GM18867 (cell line): ENCODE measurements around the gene KLHL17.
"Not testable (repeated sequence)": the region's sequence is repeated elsewhere in the genome, so short reads cannot be mapped to it uniquely, and the experiment has no call there.

ENCODE experiments used
- ATAC-seq: cut with Tn5 transposase; IDR thresholded peaks from one replicate; pipeline ENCODE4 v1.9.1; 2021; ENCODE audit warnings: mild to moderate bottlenecking, moderate library complexity; ENCODE audit not compliant: unreplicated experiment

The KLHL17 gene

DNA sequence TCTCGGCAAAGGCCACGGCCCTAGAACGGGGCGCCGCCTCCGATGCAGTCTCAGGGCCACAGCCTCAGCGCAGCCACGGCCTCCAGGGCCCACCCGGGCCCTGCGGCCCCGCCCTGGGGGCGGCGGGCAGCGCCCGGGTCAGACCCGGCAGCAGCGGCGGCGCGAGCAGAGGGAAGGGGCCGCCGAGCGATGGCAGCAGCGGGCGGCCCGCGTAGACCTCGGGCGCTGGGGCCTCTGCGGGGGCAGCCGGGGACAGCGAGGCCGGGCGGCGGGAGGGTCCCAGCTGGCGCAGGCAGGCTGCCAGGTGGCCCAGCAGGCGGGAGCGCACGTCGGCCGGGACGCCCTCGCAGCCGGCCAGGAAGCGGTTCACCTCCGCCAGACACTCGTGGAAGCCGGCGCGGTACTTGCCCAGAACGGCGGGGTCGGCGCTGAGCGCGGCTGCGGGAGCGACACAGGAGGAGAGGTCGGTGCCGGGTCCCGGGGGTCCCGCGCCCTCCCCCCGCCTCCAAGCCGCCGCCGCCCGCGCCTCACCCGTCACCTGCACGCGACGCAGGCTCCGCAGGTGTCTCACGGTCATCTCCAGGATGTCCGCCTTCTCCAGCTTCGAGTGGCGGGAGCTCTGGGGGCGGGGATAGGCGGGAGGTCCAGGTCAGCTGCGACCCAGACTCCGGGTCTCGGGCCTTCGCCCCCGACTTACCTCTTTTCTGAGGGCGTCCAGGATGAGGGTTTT is 38.8 kb downstream of the KLHL17 start:
- ATAC-seq: no peak

DNA sequence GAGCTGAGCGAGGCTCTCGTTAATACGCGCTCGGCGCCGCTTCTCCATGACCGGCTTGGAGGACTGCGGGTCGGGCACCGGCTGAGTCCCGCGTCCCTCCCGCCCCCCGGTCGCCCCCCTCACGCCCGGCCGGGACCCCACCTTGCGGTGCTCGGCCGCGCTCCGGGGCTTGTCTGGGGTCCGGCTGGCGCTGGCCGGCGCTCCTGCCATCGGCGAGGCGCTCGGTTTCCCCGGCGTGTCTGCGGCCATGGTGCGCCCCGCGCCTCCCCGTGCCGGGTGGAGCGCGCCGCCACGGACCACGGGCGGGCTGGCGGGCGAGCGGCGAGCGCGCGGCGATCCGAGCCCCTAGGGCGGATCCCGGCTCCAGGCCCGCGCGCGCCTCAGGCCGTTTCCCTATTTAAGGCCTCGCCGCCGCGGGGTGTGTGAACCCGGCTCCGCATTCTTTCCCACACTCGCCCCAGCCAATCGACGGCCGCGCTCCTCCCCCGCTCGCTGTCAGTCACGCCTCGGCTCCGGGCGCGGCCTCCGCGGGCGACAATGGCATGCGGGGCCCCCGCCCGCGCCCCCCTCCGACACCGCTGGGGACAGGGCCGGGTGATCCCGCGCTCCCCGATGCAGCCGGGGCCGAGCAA is 39.5 kb downstream of the KLHL17 start, which contains the start of gene HES4:
Gene HES4, minus strand, starts transcription at position 373 of the 632 bp plus-strand sequence. Its CDS starts 124 bp downstream, at position 249.
- ATAC-seq: no peak

DNA sequence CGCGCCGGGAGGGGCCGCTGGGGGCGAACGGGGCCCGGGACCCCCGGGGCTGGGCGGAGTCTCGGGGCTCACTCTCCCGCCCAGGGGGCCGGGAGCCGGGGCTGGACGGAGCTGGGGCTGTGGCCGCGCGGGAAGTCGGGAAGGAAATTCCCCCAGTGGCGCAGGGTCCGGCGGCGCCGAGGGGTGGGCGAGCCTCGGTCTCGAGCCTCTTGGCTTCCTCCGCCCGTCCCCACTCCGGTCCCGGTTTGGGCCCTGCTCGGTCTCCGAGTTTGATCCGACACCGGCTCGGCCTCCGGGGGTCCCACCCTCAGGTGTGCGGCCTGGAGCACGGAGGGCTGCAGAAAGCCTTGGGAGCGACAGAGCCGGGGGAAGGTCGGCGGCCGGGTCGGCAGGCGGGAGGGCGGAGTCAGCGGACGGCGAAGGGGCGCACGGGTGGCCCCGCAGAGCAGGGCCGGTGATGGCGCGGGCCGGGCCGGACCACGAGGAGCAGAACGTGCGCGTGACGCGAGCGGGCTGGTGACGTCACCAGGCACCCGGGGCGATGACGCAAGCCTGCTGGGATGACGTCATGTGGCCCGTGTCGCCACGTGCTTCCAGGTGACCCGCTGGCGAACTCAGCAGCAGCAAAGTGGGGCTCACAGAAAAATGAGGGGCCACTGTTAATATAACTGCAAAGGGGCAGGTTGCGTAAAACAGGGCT is 40.1 kb downstream of the KLHL17 start:
- ATAC-seq: no peak

DNA sequence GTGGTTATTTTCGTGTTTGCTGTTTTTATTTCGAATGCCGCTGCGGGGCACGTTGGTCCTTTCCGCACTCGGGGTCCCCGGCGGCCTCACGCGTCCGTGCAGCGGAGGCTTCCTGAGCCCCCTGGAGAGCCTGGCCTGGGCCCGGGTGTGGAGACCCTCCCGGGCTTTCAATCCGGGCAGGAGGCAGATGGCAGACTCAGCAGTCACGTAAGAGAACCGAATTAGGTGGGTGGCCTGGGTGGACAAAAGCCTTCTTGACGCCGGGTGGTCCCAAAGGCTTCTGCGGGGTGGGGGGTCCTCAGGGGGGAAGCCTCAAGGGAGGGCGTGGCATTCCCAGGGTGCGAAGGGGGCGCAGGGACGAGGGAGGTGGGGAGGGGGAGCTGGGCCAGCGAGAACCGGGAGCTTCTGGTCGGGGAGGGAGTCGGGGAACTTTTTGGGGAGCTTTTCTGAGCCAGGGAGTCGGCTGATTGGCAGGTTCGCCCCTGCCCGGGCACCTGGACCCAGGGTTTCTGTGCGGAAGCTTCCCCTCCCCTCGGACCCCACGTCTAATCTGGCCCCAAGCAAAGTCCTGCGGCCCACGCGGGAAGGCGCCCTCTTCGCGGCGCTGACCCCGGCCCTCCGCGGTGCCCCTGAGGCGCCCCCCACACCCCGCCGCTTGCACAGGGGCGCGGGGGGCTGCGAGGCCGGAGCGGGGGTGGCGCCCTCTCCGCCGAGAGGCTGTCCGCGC is 40.8 kb downstream of the KLHL17 start:
- no peak for ATAC-seq

DNA sequence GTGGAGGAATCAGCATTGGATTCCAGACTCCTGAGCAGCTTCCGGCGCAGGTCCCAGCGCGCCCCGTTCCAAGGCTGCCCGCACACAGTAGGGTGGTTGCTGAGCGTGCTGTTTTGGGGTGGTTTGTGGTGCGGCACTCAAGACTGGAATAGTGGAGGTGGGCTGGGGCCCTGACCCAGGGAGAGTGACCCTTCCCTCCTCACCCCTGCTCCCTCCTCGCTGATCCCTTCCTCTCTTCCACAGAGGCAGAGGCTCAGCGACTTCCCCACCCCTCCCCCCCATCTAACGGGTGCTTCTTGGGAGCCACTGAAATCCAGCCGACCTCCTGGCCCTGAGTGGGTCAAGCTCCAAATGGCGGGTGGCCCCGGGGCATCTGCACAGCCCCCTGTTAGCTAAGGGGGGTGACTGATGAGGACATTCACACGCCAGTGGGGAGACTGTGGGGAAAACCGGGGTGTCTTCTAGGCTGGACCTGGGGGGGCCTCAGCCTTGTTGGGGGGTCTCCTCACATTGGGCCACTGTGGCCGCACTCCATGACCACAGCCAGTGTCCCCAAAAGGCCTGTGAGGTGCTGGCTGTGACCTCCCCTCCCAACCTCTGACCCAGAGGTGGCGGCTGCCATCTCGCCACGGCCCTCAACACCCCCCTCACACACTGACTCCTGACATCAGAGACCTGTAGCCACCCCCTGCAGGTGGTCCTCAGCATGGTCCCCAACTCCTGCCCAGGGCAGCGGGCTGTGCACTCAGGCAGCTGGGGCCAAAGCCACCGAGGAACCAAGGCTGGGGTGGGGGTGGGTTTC is 43.4 kb downstream of the KLHL17 start:
- no peak for ATAC-seq

DNA sequence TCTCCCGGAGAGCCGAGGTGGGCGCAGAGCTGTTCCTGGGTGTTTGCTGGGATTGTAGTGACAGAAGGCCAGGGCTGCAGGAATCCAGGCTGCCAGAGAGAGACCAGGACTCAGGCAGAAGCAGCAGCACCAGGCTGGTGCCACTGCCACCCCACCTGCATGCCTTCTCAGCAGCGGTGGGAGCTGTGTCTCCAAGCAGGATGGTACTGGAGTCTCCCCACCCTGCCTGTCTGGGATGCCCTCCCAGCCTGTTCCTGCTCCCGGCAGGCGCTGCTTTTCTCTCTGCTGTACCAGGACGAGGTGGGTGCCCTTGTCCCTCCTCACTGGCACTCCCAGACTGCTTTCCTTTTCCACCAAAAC is 44.0 kb downstream of the KLHL17 start:
- no peak for ATAC-seq

DNA sequence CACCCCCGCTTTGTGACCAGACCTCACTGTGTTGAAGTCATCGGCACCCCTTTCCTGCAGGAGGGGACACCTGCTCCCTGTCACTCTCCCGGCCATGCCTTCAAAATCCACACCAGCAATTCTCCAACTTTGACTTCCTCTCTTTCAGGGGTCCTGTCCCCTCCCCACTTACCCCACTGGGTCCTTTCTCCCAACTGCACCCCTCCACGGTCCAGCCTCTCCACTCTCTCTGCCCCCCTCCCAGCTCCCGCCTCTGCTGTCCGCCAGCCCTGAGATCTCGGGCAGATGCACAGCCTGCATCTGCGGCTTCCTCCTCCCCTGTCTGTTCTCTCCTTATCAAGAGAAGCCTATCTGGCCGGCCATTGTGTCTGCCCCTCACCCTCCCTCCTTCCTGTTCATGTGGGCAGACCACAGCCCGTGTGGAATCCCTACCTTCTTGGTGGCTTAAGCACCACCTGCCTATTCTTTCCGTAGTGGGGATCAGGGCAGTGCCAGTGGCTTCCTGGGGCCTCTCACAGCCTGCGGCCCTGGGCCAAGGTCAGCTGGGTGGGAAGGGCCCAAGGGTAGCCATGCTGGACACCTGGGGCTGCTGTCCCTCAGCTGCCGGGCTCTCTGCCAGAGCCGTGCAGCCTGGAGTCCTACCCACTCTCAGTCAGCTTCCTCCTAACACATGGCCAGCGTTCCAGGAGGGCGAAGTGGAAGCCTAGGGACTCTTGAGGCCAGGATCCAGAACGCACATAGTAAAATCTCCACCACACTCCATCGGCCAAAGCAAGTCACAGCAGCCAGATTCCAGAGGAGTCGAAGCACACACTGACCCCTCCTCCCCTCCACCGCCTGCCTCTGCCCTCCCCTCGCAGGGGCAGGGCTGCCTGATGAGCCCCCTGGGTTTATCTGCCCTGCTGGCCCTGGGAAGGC is 44.7 kb downstream of the KLHL17 start:
- ATAC-seq: no peak

DNA sequence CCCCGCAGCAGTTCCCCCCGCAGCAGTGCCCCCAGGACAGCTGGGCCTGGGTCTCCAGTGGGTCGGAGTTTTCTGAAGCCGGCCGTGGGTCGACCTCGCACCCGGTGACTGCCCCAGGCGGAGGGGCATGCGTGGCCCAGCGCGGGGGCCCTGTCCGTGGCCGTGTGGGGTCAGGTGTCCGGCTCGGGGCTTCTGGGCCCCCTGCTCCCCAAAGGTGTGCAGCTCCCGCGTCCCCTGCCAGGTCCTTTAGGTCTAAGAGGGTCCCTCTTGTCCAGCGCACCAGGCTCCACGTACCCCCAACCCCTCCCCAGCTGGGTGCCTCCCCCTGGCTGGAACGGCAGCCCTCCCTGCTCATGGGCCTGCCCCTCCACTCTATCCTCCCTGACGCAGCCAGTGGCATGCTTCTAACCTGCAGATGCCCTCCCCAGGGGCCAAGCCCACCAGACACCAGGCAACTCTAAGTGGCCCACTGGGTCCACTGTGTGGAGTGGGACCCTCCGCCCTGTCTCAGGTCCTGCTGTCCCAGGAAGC is 45.5 kb downstream of the KLHL17 start:
- no peak for ATAC-seq

DNA sequence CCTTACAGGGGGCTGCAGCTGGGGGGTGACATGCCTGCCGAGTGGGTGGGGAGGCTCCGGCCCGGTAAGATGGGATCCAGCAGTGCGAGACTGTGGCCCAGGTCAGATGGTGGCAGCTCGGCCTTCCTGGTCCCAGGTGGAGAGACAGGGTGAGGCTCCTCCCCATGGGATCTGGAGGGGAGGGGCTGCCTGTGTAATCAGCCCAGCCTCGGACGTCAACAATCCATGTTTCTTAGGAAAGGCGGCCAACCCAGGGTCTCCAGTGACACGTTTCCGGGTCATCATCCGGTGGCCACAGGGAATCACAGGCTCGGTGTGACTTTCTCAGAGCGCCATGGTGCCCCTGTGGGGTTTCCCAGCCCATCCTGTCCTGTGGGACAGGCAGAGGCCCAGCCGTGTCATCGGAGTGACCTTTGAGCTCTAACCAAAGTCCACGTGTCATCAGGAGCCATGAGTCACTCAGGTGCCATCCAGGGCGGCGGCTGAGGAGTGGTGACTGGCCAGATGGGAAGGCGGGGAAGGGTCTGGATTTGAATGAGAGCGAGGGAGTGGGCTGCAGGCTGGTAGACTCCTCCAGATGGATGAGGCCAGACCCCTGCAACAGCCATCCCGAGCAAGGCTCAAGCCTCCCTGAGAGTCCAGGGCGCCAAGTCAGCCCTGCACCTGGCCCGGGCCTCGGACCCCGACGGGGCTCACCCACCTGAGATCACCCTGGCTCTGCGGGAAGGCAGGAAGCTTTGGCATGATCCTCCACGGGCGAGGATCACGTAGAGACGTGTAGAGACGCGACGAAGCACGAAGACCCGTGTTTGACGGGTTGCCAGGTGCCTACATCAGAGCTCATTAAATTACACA is 46.1 kb downstream of the KLHL17 start:
- no peak for ATAC-seq

DNA sequence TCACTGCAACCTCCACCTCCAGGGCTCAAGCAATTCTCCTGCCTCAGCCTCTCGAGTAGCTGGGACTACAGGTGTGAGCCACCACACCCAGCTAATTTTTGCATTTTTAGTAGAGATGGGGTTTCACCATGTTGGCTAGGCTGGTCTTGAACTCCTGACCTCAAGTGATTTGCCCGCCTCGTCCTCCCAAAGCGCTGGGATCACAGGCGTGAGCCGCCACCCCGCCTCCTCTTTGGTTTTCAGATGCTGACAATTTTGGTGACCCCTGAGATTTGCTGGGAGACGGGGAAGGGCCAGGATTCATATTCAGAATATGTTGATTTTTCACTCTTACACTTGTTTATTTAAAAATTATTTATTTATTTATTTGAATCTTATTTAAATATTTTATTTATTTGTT is 49.7 kb downstream of the KLHL17 start:
- not testable (repeated sequence) for ATAC-seq

DNA sequence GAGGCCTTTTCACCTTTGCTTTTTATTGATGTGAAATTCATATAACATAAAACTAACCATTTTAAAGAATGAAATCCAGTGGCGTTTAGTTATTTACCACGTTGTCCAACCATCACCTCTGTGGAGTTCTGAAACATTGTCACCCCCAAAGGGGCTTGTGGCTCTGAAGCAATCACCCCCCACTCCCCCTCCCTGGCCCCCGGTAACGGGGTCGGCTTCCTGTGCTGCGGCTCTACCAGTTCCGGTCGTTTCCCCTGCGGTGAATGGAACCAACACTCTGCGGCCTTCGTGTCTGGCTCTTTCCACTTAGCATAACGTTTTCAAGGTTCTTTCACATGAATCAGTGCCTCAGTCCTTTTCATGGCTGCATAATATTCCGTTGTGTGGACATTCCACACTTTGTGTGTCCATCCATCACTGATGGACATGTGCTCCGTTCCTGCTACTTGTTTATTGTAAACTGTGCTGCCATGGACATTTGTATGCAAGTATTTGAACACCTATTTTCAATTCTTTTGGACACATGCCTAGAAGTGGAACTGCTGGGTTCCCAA is 51.1 kb downstream of the KLHL17 start:
- ATAC-seq: no peak

DNA sequence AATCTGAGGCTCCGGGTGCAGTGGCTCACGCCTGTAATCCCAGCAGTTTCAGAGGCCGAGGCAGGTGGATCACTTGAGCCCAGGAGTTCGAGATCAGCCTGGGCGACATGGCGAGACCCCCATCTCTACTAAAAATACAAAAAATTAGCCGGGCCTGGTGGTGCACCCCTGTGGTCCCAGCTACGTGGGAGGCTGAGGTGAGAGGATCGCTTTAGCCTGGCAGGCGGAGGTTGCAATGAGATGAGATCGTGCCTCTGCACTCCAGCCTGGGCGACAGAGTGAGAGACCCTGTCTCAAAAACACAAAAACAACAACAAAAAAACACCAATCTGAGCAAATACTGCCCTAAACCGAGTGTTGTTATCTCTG is 52.3 kb downstream of the KLHL17 start:
- ATAC-seq: peak; percentile 5

DNA sequence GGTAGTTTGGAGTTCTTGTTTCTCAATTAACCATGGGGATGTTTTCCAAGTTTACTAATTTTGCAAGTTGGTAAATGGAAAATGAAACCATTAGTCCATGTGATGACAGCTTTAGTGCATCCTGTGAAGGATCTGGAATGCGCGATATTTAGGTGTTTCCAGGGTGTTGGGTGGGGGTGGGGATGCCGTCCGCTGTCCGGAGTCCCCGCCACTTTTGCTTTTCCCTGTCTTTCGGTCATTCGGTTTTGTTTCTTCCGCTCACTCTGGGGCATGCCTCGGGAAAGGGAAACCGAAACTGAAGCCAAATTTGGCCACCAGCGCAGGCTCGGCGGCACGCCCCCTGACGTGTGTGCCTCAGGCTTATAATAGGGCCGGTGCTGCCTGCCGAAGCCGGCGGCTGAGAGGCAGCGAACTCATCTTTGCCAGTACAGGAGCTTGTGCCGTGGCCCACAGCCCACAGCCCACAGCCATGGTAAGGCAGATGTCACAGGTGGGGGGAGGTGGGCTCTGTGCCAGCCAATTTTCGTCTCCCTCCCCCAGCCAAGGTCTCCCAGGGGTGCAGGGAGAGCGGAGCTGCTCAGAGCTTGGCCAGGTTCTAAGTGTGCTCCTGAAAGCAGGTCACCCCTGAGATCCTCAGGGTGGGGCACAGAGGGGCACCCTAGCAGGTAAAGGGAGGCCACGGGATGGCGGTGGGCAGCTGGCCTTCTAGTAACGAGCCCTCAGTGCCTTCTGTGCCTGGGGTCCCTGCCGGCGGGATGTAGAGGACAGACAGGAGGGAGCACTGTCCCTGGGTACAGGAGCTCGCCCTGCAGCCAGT is 52.9 kb downstream of the KLHL17 start, which contains the start of gene ISG15:
Gene ISG15, plus strand, starts transcription at position 393 of the 817 bp plus-strand sequence. Its CDS starts 77 bp downstream, at position 470.
- ATAC-seq: peak; percentile 78

DNA sequence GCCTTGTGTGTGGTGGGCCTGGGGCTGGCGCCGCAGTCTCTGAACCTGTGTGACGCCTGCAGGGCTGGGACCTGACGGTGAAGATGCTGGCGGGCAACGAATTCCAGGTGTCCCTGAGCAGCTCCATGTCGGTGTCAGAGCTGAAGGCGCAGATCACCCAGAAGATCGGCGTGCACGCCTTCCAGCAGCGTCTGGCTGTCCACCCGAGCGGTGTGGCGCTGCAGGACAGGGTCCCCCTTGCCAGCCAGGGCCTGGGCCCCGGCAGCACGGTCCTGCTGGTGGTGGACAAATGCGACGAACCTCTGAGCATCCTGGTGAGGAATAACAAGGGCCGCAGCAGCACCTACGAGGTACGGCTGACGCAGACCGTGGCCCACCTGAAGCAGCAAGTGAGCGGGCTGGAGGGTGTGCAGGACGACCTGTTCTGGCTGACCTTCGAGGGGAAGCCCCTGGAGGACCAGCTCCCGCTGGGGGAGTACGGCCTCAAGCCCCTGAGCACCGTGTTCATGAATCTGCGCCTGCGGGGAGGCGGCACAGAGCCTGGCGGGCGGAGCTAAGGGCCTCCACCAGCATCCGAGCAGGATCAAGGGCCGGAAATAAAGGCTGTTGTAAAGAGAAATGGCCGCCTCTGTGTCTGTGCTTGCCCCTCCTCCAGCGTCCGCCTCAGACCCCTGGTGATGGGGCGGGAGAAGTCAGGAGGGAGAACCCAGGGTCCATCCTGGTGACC is 53.7 kb downstream of the KLHL17 start:
- ATAC-seq: no peak

DNA sequence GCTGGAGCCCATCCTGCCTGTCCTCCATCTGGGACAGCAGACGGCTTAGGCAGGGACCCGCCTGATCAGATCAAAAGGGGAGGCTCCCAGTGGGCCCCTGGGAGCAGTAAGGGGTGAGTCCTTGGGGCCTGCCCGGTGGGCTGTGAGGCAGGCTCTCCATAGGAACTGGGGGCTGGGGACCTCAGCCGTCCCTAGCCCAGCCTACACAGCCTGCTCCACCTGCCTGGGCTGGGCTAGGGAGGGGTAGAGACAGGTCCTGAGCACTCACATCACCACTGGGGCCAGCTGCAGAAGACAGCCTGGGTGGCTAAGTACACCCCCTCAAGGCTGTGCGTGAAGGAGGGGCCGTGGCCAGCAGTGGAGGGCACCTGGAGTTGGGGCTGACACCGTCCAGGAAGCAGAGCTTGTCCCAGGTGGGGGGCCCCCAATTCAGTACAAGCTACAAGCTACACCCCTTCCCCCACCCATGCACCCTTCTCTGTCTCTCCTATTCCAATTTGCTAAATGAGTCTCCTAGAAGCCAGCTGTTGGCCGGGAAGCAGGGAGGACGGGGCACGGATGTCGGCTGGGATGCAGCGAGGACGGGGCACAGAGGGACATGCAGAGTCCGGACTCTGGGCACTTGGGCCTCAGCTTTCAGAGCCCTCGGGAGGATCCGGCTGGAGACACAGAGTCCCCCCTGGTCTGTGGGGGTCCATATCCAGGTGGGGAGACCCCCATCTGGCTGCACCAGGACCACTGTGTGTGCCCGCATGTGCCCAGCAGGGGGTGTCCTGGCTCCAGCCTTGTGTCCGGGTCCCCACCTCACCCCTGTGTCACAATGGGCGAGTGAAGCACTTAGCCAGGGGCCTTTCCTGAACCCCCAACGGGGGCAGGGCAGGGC is 54.7 kb downstream of the KLHL17 start:
- no peak for ATAC-seq
